Gastrocnemius medialis (tissue), 4 donors: ENCODE measurements around the gene LRP5.

Source experiments
- CTCF ChIP-seq, 5 experiments: fragments of 450-650 bp in 3 of 5; fragments of 200-600 bp in 2 of 5; sonication (generic) in 2 of 5; IDR thresholded peaks in 4 of 5; conservative IDR thresholded peaks in 1 of 5; 1 replicate in 4 of 5; 2 replicates in 1 of 5; pipeline ENCODE4 v1.5.1; 2016 to 2019; ENCODE audit warnings: antibody characterized with exemption in 5 of 5, mild to moderate bottlenecking in 3 of 5, moderate library complexity in 3 of 5
- POLR2A ChIP-seq, 2 donors: fragments of 450-650 bp; IDR thresholded peaks; one replicate each; pipeline ENCODE4 v1.6.1; 2017; ENCODE audit warnings: antibody characterized with exemption in 2 of 2, mild to moderate bottlenecking in 2 of 2, moderate library complexity in 2 of 2

- no peak for TF ChIP-seq CTCF (IDR thresholded peaks at IDR 0.05 in 4 of 5, conservative IDR thresholded peaks at IDR 0.05 in 1 of 5)
- TF ChIP-seq POLR2A (IDR thresholded peaks at IDR 0.05), result no peak
Measured at GRCh38 chr11:68345776-68346461, 33.5 kb downstream of the LRP5 start.
